CD4-positive, alpha-beta T cell treated with Interleukin-15 for 4 hours (primary cell): ENCODE results near the gene LRIG3.

Source experiments
- DNase-seq: peaks from one replicate; pipeline ENCODE4 v3.0.0-alpha.2; 2020; ENCODE audit warnings: low spot score

LRIG3 gene

GRCh38 chr12:58932806-58933681 lies 12.7 kb upstream of the LRIG3 start:
- no peak for DNase-seq

- DNase-seq: no peak
Observed at GRCh38 chr12:58931518-58931917, 11.2 kb upstream of the LRIG3 start.

GRCh38 chr12:58930770-58931324 lies 10.5 kb upstream of the LRIG3 start:
- no peak for DNase-seq

GRCh38 chr12:58927120-58927519 lies 6.8 kb upstream of the LRIG3 start:
- DNase-seq: no peak

GRCh38 chr12:58926586-58926985 lies 6.3 kb upstream of the LRIG3 start:
- no peak for DNase-seq

GRCh38 chr12:58925751-58926150 lies 5.4 kb upstream of the LRIG3 start:
- DNase-seq: no peak

- DNase-seq: no peak
Observed at GRCh38 chr12:58925111-58925611, 4.9 kb upstream of the LRIG3 start.

- no peak for DNase-seq
Observed at GRCh38 chr12:58924652-58925051, 4.3 kb upstream of the LRIG3 start.

- DNase-seq: no peak
Observed at GRCh38 chr12:58923781-58924180, 3.5 kb upstream of the LRIG3 start.

GRCh38 chr12:58922849-58923248 lies 2.5 kb upstream of the LRIG3 start:
- DNase-seq: no peak

- no peak for DNase-seq
Observed at GRCh38 chr12:58920961-58921861, 907 bp upstream of the LRIG3 start.

GRCh38 chr12:58919231-58920101 lies 838 bp downstream of the LRIG3 start:
- DNase-seq: no peak

- no peak for DNase-seq
Observed at GRCh38 chr12:58918469-58918844, 1.8 kb downstream of the LRIG3 start.

- no peak for DNase-seq
Observed at GRCh38 chr12:58917699-58918468, 2.4 kb downstream of the LRIG3 start.

- no peak for DNase-seq
Observed at GRCh38 chr12:58916921-58917511, 3.3 kb downstream of the LRIG3 start.

GRCh38 chr12:58916161-58916621 lies 4.1 kb downstream of the LRIG3 start:
- DNase-seq: no peak

- no peak for DNase-seq
Observed at GRCh38 chr12:58915634-58916033, 4.7 kb downstream of the LRIG3 start.

GRCh38 chr12:58915037-58915436 lies 5.3 kb downstream of the LRIG3 start:
- no peak for DNase-seq

GRCh38 chr12:58914457-58914856 lies 5.8 kb downstream of the LRIG3 start:
- DNase-seq: no peak

GRCh38 chr12:58907391-58907790 lies 12.9 kb downstream of the LRIG3 start:
- DNase-seq: no peak
